Stimulated activated CD8-positive, alpha-beta memory T cell treated with anti-CD3 and anti-CD28 coated beads, Interleukin-4, amount 100 ng/mL, for 4 hours (primary cell): ENCODE data around the gene RAD51B.

Experiments used
- DNase-seq, 2 donors: peaks; one replicate each; pipeline ENCODE4 v3.0.0-alpha.2; 2020; ENCODE audit warnings: low read depth in 2 of 2, low spot score in 1 of 2

Gene RAD51B

DNA sequence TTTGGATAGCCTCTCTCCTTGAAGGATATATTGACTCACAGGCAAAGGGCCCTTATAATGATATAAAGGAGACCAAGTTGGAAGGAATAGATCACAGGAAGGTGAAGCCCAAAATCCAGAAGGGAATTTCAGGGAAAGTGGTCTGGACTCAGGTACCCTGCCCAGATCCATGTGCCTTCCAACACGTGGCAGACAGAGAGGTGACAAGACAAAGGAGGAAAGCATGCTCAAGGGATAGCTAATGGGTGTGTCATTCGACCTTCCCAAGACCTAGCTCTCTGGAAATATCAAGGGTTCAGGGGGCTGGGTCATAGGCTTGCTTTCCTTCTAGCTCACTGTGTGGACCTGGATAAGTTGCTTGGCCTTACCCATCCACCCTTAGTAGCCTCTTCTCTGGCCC, 759.0 kb downstream of the RAD51B start:
- no peak for DNase-seq

DNA sequence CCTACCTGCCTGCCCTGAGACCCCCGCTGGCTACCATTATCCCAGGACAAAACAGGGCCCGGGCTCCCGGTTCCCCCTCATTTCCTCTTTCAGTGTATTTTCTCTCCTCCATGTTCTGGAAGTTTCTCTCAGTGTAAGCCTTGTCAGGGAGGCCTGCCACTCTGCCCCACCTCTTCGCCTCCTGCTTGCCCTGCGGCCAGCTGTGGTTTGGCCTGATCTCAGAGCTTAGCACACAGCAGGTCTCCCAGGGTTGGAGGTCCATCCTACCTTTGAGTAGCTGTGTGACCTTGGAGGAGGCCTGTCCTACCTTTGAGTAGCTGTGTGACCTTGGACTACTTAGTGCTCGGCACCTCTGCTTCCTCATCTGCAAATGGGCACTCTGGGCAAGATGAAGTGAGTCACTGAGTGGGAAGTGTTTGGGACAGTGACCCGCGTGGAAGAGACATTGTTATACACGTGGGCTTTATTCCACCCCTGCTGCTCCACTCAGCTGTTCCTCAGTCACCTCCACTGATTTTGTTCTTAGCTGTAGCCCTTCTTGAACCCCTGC, 760.6 kb downstream of the RAD51B start:
- no peak for DNase-seq

DNA sequence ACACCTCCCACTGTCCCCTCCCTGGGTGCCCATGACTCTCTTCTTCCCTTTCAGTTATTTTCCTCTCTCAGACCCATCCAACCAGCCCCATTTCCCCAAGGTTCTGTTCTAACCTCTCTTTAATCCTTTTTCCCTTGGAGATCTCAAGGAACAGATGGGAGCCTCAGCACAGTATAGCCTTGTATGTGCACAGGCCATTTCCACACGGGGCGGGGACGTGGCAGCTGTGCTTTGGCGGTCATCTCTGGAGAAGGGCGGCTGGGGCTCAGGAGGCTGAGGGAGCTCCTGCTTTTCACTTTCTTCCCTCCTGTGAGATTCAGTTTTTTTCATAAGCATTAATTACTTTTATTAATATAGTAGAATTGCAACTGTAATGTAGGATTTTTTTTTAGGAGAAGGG, 761.1 kb downstream of the RAD51B start:
- DNase-seq = no peak

DNA sequence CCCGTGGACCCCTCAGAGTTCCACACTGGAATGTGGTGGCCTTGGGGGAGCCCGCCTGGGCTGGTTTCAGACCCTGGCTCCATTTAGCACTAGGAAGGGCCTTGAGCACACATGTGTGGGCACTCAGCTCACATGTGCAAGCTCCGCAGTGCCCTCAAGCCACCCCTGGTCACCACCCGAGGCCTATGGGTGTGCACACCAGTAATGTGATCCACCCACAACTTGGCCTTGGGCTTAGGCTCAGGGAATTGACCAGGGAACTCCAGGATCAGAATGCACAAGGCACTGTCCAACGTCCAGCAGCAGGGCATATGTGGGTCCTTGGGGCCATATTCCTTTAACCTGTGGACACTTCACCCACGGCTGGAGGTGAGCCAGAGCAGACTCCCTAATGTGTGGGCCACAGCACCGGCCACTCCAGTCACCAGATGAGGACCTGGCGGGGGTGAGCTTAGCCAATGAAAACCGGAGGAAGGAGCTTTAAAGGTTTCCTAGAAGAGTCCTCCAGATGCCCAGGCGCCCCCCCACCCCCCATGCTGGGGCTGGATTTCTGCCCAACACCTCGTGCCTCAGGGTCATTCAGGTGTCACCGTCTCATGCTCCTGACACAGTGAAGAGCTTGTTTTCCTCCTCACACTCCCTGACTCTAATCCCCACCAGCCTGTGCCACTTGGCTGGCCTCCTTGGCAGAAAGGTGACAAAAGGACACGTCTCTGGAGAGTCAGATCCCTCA, 764.1 kb downstream of the RAD51B start:
- no peak for DNase-seq

DNA sequence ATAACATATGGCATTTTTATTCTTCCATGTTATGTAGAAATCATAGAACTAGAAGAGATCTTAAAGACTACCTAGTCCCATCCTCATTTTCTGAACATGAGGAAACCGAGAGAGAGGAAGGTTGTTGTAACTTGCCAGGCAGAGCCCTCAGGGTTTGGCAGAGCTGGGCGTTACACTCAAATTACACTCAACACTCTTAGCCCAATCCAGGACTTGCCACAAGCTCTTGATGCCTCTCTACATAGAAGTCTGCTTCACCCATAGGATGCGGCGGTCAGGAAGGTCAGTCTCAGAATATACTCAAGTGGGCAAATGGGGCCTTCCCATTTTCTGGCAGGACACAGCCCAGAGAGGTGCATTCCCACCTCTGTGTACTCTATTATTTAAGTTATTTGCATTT, 765.2 kb downstream of the RAD51B start:
- DNase-seq = no peak

DNA sequence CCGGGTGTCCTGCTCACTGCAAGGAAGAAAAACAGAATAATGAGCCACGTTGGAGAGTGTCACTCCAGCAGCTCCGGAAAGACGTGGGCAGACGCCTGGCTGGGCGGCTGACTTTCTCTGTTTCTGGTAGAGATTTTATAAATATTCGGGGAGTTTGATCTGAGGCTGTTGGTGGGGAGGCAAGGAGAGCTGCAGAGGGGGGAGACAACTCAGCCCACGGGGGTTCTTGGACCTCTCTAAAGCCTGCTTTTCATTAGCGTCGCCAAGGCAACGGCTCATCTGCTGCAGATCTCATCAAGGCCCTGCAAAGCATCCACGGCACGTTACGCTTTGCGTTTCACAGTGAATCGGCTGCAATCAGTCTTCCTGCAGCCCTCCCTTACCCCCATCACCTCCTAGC, 766.1 kb downstream of the RAD51B start:
- DNase-seq = no peak

DNA sequence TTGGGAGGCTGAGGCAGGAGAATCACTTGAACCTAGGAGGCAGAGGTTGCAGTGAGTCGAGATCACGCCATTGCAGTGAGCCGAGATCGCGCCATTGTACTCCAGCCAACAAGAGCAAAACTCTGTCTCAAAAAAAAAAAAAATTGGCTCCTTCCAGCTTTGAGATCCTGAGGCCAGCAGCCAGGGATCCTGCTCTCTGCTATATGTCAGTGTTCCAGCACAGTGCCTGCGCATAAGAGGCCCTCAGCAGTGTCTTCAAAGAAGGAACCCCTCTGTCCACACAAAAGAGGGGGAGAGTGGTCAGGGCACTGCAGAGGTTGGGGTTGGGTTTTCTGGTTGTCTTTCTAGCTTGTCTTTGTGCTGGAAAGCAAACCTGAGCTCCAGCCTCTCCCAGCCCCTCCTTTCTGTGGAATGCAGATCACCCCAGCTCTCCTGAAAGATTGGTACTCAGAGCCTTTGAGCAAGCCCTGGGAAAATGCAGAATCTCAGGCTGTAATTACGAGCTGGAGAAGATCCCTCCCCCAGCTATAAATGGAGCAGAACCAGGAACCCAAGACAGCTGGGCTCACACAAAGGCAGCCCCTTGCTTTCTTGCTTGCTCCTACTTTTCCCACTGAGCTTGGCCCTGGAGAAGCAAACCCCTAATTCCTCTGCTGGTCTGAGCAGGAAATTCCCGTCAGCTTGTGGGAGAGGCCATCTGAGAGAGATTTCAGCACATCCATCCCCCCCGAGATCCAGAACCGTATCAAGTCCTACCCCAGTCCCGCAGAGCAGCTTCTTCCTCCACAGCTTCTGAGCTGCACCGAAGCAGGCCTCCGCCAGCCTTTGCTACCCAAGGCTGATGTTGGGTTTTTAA, 767.5 kb downstream of the RAD51B start:
- DNase-seq = no peak

DNA sequence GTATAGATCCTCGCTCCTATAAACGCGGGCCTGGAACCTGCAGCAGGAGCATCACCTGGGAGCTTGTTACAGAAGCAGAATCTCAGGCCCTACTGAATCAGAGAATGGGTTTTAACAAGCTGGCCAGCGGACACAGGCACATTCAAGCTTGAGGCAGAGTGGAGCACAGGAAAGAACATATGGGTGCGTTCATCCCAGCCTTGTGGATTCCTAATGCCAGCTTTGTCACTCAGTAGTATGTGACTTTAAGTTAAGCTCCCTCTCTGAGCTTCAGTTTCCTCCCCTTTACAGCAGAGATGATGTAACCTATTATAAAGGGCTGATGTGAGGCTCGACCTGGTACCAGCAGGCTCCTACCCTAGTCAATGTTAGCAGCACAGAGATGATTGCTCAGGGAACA, 768.4 kb downstream of the RAD51B start:
- no peak for DNase-seq

DNA sequence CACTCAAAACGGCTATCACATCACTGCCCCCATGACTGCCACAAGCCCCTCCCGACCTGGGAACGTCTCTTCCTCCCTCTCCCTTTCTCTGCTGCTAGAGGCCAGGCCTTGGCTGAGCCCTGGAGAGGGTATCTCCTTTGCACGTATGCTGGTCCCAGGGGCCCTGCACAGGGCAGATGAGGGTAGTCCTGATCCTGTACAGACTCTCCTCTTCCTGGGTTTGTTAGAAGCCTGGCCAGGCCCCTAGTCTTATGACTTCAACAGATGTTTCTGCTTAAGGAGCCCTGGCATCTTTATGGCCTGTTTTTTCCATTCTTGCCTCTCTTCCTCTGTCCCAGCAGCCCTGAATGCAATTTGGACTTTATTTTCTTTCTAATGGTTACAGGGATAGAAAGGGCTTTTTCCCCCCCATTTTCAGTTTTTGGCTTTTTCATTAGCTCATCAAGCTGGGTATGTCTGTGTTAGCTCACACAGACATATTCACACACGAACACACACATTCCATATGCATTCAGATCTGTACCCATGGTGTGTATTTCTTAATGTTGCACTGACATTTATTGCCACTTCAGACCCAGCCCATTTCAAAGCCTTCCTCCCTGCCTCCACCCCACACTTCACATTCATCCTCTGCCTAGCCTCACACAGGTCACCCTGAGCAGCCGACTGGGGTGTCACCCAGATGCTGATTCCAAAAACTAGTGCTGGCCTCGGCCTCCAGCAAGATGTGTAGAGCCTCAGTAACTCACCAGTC, 770.0 kb downstream of the RAD51B start:
- no peak for DNase-seq

DNA sequence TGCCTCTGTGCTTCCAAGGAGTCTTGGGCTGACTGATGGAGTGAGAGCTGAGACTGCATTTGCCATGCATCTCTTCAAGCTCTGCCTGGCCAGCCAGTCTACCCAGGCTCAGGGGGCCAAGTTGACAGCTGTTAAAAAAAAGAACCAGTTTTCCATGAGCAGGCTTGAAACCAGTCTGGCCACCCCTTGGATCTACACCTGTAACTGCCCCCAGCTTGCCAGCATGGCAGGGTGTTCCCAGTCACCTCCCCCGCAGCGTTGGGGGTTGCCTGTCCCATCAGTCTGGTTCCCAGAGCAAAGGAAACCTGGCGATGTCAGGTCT, 770.6 kb downstream of the RAD51B start:
- no peak for DNase-seq

DNA sequence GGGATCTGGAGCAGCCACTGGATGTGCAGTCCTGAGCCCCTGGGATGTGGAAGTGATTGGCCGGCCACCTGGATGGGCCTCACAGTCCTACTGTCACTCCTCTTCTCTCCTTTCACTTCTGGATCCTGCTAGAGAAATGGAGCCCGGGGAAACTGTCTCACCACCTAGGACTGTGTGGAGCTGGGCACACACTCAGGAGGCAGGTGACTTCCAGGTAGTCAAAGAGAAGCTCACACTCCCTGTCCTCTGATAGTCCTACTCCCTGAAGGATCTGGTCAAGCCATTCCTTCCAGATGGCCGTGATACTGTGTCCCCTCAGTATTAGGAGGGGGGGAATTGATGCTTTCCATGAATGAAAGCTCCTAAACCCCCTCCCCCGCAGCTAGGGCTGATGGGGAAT, 772.2 kb downstream of the RAD51B start:
- no peak for DNase-seq

DNA sequence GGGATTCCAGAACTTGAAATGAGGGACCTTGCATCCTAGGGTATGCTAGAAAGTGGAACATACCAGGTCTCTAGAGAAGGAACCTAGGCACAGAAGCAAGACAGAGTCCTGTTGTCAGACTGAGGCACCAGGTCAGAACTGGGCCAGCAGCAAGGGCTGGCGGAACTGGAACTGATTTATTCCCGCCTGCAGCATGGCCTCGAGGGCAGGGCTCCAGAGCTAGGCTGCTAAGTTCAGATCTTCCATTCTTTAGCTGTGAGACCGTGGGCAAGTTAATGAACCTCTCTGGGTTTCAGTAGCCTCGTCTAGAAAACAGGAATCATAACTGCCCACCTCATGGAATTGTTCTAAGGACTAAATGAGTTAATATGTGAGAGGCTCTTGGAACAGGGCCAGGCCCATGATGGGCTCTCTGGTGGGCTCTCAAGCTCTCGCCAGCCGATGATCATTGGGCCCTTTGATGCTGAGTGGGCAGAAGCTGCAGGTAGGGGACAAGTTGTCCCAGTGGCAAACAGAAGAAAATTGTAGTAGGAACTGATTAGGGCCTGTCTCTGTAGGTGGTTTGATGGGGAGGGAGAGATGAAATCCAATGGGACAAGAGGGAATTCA, 773.5 kb downstream of the RAD51B start:
- DNase-seq = no peak

DNA sequence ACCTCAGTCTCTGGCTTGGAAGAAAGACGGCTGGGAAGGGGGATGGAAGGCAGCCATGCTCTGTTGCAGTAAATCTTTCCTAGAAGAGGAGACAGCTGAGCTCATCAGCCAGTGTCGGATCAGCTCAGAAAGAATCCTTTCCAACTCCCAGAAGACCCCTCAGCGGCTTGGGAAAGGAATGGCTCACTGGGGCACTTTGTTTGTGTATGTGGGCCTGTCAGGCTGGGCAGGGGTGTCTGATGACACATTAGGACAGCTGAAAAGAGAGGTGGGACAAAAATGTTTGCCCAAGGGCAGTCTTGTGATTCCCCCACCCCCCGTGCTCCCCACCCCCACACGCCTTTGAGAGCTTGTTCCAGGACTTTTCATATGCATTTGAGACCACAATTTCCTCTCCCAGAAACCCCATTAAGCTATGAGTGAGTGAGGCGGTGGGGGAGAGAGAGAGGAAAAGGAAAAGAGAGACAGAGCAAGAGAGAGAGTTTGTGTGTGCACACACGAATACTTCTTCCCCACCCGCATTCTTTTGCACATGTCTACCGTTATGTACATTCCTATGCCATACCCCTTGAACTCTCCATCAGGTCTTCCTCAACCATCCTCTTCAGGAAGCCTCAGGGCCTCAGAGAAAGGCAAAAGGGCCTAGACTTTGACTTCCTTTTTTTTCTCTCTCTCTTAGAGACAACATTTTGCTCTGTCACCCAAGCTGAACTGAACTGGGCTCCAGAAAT, 774.4 kb downstream of the RAD51B start:
- no peak for DNase-seq

DNA sequence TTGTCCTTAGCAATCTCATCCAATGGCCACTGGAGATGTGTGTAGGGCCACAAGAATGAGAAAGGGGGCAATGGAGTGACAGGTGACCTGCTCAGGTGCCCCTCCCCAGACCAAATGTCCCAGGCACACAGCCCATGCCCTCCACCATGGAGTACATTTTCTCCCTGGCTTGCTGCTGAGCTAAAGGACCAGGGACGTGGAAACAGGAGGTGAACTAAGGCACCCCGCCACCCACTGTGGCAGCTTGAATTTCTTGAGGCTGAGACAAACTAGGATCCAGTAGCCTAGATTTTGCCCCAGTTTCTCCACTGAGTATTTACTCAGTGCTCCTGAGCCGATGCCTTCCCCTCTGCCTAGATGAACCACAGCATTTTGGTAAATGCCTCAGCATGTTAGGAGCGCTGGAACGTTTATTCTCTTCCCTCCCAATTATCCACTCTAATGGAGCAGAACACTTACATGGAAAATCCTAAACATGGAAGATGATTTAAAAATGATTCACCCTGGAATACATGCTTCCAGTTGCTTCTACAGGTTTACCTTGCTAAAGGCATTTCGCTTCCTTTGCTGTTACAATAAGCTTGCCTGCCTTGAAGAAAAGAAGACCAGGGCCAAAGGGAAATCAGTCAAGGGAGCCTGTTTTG, 775.3 kb downstream of the RAD51B start:
- no peak for DNase-seq

DNA sequence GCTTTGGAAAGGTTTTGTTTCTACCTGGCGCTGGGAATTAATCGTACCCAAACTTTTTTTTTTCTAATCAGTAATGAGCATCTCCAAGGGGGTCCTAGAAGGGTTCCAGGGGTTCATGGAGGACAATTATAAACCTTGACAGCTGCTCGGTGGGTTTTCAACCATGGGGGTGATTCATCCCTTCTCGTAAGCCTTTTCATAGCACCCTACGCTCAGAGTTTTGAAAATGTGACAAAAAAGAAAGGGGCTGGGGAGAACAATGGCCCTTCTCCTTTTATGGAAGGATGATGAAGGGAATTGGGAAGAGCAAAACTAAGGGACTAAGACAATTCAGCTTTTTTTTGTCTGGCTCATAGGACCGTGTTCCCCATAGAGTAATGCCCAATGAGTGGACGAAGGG, 776.6 kb downstream of the RAD51B start:
- no peak for DNase-seq

DNA sequence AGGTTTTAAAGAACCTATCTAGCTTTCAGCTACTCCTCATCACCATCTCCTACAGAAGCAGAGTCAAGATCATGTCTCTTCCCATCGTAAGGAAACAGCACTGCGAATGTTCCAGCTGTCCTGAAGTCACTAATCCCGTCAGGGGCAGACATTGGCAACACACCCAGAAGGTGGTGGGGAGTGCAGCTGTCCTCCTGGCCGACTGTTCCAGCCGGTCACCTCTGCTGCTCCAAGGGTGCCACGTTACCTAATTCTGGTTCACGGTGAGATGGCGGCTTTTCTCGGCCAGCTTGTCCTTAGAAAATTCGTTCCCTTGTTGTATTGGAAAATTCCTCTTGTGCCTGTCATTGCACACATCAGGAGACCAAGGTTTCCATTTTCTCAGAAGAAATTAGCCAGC, 777.1 kb downstream of the RAD51B start:
- no peak for DNase-seq

DNA sequence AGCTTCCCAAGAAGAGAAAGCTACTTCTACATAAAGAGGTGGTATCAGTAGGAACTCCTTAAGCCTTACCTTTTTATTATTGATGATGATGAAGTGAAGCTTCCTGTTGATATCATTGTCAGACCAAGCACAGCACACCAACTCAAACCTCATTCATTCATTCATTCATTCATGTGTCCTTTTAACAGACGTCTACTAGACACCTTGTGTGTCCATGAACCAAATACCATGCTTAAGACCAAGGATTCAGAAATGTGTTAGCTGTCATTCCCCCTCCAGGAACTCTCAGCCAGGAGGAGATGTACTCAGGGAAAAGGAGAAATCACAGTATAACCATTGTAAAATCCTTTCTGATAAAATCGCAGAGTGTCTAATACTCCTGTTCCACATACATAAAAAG, 778.5 kb downstream of the RAD51B start:
- no peak for DNase-seq

DNA sequence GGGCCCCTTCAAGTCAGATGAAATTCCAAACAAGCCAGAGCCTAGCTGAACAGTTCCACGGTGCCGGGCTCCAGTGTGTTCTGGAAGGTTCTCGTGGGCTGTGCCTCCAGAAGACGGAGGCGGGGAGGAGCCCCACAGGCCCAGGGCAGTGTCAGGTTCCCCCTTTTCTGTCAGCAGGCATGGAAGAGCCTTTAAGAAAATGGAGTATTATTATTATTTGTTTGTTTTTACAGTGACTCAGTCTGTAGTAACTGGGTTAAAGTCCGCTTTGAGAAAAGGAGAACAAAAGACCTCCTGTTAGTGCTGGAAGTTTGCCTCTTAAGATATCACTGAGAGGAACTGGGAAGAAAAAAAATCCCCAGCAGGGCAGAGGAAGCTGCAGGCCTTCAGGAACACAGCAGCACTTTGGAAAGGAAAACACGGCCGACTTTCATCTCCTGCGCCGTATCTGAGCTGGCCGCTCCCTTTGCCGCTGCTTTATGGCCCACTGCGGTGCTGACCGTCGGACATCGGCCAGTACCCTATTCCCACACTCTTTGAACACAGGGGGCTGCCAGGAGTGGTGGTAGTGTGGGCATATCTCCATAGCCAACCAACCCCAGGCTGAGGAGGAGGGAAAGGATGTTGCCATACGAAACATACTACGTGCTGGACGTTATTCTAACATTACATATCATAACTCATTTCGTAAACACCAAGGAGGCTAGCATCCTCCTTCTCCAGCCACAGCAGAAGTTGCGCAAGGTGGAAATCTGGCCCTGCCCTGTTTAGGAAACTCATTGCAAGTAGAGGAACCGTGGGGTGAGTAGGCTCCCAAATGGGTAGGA, 779.3 kb downstream of the RAD51B start:
- DNase-seq = no peak

DNA sequence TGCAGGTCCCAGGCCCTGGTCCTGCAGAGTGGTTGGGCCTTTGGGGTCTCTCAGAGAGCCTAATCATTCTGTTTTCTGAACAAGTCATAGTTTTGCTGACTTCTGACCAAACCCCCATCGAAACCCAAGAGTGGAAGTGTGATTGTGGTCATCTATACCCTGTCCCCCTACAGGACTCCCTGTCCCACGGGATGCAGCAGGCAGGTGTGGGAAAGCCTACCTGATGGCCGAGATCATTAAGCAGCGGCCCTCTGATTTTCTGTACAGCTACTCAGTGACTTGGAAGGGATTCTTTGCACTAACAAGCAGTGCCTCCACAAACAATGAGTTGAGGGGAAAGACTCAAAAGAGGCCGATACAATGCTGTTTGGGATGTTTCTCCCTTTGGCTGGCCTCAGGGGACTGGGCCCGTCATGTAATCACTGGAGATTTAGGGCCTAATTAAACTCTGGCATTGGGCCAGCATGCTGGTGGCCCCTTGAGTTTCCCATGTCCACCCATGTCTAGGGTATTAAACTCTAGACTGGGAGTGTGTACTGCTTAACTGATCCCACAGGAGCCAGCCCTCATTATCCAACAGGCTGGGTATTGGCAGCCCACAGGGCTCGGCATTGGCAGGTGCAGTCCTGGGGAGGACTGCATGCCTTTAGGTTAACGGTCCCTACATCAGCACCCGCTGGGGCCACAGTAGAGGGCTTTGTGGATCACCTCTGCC, 780.5 kb downstream of the RAD51B start:
- DNase-seq = no peak
